ENCODE data around the gene GPC6. TPM values are rescaled to one million over a fixed set of nuclear protein-coding genes. Genes with fewer than 3 reads are reported as not detected.

GPC6 gene
- total and polyA plus RNA-seq, 9 of the 15 experiments (the other 6 are each of a cell fraction or from before 2014, with no cell fraction given): under 0.01 to 0.20 (median 0.01) TPM; not detected in 4

GRCh38 chr13:94389604-94390351 is 1163.2 kb downstream of the GPC6 start (continued):
- 0 out of 4 replicates have a peak, but pooled peaks of 1 of the 2 experiments have one; percentile 33 for TF ChIP-seq ZNF639 (CRISPR knock-in tag; conservative IDR thresholded peaks at IDR 0.05 in 1 of 2, IDR thresholded peaks at IDR 0.05 in 1 of 2)
- TF ChIP-seq CXXC5 (CRISPR knock-in tag; IDR thresholded peaks at IDR 0.05): no peak
- TF ChIP-seq PTRF (tag; IDR thresholded peaks at IDR 0.05): no peak
- peak; percentile 58 for TF ChIP-seq CREM (IDR thresholded peaks at IDR 0.05; ENCODE audit: low read depth)
- TF ChIP-seq ZNF212 (CRISPR knock-in tag; IDR thresholded peaks at IDR 0.05): no peak
- peak; percentile 77 for TF ChIP-seq VEZF1 (CRISPR knock-in tag; IDR thresholded peaks at IDR 0.05)
- peak; percentile 96 for TF ChIP-seq MEIS2 (IDR thresholded peaks at IDR 0.05; ENCODE audit: partially characterized antibody)
- peak; percentile 90 for TF ChIP-seq MAFG (tag; conservative IDR thresholded peaks at IDR 0.05)
- no peak for TF ChIP-seq LCOR (CRISPR knock-in tag; IDR thresholded peaks at IDR 0.05)
